NOMO-1 treated with DMSO at 0.1 percent for 48 hours (cell line): ENCODE data around the gene CUL9.
"Not testable (repeated sequence)": the region's sequence is repeated elsewhere in the genome, so short reads cannot be mapped to it uniquely, and the experiment has no call there.

Source experiments
- DNase-seq: peaks from one replicate; lab custom pipeline; 2025; ENCODE audit not compliant: unreplicated experiment; lab: John Stamatoyannopoulos, UW

Gene CUL9

DNA sequence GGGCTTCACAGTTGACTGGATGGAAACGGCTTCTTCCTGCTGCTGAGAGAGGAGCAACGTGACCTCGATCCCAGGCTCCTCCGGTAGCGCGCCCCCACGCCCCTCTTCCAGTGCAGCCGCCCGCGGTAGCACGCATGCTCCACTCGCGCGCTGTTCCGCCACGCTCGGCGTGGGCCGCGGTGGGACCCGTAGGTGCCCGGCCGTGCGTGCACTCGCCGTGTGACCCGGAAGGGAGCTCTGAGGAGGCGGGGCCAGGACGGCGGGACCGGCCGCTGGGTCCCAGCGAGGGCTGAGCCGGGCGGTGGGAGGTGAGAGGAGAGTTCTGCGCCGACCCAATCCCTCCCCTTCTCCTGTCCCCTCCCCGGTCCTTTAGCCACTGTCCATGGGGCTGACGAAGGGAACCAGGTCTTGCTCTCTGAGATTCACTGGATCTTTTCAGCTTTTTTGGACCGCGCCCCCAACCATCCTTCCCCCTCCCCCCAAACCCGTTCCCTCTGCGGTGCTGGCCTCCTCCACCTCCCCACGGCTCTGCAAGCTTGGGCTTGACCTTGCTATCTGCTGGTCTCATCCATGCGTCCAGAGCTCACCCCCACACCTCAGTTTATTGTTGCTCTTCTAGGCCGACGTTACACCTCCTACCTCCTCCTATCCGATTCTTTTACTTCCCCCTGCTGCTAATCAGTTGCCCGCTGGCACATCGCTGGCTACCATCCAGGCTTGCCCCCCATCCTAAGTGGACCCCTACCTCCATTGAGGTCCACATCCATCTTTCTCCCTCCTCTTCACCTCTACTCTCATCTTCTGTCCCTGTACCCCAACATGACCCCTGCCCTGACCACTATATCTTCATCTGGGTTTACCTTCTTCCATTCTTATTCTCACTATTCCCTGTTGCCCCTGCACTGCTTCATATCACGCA lies at the start of gene CUL9:
CUL9 (plus strand) TSS at position 255 of the 919 bp plus-strand sequence. CDS start 2,115 bp downstream, outside the sequence.
- peak; percentile 68 for DNase-seq

DNA sequence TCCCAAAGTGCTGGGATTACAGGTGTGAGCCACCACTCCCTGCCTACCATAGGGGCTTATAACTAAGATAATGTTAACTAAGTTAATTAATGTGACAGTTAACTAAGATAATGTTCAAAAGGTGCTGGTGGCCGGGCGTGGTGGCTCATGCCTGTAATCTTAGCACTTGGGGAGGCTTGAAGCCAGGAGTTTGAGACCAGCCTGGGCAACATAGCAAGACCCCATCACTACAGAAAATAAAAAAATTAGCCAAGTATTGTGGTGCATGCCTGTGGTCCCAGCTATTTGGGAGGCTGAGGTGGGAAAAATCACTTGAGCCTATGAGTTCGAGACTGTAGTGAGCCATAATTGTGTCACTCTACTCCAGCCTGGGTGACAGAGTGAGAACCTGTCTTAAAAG lies 43.7 kb upstream of the CUL9 start:
- no peak for DNase-seq

DNA sequence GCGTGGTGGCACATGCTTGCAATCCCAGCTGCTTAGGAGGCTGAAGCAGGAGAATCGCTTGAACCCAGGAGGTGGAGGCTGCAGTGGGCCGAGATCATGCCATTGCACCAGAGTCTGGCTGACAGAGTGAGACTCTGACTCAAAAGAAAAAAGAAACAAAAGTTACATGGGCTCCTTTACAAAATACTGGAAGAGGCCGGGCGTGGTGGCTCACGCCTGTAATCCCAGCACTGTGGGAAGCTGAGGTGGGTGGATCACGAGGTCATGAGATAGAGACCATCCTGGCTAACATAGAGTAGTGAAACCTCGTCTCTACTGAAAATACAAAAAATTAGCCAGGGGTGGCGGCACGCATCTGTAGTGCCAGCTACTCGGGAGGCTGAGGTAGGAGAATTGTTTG lies 42.0 kb upstream of the CUL9 start:
- DNase-seq = not testable (repeated sequence)

DNA sequence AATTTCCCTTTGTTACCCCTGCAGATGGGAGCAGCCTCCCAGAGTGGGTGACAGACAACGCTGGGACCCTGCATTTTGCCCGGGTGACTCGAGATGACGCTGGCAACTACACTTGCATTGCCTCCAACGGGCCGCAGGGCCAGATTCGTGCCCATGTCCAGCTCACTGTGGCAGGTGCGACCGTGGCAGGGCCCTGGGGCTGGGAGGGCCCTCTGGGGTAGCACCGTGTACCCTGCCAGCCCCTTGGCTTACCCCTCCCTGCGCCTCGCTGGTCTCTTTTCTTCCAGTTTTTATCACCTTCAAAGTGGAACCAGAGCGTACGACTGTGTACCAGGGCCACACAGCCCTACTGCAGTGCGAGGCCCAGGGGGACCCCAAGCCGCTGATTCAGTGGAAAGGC lies 40.4 kb upstream of the CUL9 start:
- DNase-seq = no peak

DNA sequence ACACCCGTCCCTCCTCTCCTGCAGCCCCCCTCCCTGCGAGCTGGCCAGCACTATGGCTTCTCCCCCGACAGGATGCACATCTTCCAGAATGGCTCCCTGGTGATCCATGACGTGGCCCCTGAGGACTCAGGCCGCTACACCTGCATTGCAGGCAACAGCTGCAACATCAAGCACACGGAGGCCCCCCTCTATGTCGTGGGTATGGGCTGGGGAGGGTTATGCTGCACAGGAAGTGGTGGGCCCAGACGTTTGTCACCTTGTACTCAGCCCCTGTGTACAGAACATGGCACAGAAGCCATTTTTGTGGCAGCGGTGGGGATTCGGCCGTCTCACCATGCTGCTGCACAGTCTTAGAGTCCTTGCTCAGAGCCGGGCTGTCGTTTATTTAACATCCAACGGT lies 39.9 kb upstream of the CUL9 start:
- no peak for DNase-seq

DNA sequence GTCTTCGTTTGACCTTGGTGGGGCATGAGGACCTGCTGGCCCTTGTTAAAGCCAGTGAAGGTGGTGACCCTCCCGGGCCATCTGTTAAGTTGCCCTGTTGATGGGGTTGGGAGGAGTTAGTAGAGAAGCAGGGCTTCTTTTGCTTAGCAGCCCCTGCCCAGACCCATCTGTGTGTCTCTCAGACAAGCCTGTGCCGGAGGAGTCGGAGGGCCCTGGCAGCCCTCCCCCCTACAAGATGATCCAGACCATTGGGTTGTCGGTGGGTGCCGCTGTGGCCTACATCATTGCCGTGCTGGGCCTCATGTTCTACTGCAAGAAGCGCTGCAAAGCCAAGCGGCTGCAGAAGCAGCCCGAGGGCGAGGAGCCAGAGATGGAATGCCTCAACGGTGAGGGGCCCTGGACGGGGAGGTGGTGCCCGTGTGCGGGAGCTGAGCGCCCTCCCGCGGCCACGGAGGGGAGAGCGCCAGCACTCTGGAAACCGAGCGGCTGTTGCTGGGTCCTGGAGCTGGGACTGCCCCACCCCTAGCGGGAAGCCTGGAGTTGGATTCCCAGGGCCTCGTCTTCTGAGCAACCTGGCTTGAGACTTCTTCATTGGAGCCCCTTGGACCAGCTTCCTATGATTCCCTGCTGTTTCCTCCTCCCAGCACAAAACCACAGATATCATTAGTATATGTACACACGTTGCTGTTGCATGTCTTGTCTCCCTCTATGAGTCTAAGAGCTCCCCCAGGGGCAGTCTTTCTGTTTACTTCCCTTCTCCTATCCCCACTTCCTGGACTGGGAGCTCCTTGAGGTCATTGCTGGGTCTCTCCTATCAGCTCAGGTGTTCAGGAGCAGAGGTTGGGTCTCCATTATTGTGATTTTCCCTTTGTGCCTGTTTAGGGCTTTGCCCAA lies 38.5 kb upstream of the CUL9 start:
- DNase-seq = peak; percentile 70

DNA sequence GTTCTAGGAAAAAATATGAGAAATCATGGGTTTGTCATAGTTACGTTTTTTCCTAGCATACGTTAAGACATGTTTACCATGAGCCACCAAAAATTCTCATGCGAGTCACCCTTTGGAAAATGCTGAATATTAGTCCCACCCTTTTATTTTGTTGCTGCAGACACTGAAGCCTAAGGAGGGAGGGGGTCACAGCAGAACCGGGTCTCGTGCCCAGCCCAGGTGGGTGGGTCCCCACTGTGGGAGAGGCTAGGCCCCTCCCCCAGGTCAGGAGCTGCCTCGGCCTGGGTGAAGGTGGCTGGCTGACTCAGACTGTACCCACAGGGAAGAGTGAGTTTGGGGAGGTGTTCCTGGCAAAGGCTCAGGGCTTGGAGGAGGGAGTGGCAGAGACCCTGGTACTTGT lies 37.1 kb upstream of the CUL9 start:
- DNase-seq = no peak

DNA sequence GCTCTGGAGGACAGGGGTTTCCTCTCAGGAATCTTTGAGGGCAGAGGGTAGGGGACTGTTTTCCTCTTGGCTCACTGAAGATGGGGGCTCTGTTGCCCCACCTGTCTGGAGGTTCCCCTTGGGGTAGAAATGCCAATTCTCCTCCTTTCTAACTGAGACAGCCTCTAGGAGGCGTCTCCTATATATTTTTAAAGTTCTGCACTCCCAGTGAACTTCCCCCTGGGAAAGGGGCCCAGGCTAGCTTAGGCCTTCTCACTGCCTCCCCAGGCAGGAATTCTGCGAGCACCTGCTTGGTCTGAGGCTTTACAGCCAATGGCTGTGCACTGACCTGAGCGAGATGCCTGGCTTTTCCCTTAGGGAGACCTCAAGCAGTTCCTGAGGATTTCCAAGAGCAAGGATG lies 35.7 kb upstream of the CUL9 start:
- no peak for DNase-seq

DNA sequence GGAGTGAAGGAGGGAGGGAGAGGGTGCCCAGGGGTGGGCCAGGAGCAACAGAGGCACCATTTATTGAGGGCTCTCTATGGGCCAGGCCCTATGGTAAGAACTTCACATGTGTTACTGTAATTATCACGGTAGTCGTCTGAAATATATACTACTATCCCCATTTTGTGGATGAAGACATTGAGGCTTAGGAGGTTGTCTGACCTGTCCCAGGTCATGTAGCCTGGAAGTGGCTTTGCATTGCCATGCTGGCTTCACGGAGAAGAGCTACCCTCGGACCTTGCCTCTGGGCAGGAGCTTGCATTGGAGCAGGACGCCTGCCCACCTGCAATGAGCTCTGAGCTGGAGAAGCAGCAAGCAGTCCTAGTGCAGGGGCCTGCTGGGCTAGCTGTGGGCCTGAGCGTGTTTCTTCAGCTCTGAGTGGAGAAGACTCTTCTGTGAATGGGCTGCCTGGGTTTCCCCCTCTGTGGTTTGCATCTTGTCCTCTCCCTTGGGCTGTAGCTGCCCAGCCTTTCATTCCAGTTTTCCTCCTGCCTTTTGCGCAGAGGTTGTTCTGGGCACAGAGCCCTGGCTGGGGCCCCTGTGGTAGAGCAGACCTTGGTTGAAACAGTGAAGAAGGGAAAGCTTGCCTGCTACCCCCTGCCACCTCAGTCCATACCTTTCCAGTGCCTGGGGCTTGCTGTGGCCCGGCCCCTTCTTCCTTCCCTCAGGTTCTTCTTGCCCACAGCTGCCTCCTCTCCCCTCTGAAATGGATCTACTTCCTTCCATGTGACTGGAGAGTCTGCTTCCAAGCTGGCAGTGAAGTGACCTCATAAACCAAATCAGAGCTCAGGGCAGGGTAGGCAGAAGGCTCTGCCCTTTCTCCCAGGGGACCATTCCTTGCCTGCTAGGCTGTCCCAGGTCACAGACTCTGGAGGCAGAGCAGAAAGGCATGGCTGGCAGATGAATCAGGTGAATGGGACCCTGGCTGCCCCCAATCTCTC lies 35.0 kb upstream of the CUL9 start:
- DNase-seq = no peak

DNA sequence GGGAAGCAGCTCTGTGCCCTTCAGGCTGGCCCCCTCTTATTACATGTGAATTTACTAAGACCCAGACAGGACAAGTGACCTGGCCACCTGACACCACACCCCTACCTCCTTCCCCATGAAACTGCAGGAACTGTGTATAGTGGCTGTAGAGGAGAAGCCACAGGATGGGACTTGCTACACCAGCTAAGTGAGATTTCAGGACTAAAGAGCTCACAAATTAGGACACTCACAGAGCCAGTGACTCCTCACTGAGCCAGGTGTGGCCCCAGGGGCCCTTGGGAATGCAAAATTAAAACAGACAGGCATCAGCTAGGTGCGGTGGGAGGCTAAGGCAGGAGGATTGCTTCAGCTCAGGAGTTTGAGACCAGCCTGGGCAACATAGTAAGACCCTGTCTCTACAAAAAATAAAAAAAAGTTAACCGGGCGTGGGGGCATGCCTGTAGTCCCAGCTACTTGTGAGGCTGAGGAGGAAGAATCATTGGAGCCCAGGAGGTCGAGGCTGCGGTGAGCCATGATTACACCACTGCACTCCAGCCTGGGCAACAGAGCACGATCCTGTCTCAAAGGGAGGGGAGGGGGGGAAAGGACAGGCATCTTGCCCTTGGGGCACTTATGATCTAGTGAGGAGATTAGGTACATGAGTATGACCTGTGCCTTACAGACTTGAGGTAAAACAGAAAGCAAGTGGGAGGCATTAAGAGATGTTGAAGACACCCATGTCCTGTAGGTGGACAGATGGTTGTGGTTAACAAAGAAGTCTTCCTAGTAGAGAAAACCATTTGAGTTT lies 34.1 kb upstream of the CUL9 start:
- DNase-seq = no peak

DNA sequence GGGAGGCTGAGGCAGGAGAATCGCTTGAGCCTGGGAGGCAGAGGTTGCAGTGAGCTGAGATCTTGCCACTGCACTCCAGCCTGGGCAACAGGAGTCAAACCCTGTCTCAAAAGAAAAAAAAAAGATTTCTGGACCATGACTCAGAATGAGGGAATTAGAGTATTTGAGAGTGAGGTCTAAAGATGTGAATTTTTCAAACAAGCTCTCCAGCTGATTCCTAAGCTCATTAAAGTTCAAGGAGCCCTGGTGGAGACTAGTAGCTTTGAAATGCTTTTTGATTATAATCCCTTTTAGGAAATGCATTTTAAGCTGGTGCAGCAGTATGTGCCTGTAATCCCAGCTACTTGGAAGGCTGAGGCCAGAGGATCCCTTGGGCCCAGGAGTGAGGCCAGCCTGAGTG lies 32.7 kb upstream of the CUL9 start:
- DNase-seq = no peak

DNA sequence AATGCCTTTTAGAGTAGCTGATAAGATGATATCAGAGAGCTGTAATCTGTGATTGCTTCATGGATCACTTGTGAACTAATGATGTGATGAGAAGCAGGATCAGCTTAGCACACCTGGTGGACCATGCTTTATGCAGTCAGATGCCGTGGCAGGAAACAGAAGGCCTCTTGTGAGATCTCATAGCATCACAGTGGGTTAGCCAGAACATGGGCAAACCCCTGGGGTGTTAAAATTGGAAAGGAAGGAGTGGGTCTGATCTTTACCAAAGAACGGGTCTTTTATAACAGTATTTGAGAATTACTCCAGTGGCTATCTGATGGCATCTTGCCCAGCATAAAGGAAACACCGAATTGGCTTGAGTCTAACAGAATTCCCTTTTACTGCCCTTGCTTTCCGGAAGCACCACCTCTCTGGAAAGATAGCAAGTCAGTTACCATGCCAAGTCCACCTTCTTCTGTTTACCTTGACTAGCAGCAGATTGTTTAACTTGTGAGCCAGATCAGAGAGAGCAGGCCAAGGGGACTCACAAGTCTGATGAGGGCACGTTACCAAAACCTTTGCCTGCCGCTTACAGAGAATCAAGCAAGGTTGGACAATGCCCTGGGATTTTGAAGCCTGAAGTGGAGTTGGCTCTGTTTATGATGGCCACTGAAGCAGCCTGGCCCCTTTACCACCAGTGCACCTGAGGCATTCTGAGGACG lies 31.8 kb upstream of the CUL9 start:
- no peak for DNase-seq

DNA sequence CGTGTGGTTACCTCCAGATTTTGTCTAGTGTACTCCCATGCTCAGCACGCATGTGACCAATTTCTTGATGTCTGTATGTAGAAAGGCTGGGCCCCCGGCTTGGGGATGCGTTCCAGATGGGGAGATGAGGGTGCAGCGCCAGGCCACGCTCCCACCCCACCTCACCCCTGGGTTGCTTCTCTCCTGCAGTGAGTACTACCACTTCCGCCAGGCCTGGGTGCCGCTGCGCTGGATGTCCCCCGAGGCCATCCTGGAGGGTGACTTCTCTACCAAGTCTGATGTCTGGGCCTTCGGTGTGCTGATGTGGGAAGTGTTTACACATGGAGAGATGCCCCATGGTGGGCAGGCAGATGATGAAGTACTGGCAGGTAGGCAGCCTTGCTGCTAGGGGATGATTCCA lies 22.4 kb upstream of the CUL9 start:
- DNase-seq = no peak

DNA sequence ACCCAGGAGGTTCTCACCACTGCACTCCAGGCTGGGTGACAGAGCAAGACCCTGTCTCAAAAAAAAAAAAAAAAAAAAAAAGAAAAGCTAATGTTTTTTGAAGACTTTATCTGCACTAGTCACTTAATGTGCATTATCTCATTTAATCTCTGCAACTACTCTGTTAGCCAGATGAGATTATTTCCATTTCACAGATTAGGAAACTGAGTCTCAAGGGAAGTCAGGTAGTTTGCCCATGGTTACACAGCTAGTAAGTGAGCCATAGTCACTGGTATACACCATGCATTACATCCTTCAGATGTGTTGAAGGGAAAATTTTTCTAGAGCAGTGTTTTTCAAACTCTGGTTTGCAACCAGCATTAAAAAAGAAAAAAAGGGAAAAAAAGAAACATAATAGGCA lies 18.1 kb upstream of the CUL9 start:
- no peak for DNase-seq

DNA sequence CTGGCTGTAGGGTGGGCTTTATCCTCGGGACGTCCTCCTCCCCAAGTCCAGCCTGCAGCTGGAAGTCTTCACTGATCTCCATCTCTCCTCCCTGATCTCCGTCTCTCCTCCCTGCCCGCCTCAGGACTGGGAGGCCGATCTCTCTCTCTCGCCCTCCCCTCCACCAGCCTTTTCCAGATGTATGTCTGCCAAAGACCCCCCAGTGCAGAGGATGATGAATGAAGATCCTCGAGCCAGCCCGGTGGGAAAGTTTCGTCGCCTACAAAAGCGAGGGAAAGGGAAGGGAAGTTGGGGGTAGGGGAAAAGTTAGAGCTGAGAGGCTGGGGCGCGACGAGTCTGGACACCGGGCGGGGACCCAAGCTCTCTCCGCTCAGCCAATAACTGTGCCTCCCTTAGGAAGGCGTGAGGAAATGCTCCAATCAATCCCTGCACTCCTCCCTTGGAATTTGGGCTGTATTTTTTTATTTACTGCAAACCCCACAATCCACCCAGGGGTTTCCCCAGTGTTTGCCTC lies 11.5 kb upstream of the CUL9 start:
- DNase-seq = no peak

DNA sequence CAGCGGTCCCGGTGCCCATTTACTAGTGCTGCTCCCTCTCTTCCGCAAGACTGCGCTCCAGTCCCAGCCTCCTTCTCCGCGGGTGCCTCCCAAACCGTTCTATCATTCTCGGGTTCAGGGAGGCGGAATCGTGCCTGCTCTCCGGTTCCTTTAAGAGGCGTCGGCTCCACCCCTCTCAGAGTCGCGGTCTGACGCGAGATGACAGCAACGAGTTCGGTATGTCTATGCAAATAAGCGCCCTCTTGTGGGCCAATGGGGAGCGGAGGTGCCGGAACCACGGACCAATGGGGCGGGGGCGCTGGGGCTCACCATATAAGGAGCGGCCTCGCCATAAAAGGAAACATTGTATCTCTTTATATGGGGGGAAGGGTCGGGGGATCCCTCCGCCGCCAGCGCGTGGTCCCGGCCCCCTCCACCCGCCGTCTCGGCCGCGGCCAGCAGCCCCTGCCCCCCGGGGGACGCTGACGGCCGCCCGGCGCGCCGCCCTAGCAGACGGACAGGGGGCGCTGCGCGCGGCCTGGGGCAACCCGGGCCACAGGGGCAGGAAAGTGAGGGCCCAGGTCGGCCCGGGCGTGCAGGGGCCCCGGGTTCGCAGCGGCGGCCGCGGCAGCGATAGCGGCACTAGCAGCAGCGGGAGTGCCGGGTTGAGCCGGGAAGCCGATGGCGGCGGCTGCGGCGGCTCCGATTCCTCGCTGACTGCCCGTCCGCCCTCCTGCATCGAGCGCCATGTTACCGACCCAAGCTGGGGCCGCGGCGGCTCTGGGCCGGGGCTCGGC lies 10.9 kb upstream of the CUL9 start, which contains the start of gene SRF:
SRF (plus strand) TSS at position 339 of the 776 bp plus-strand sequence; CDS start at position 727, 388 bp downstream.
- peak; percentile 100 for DNase-seq

DNA sequence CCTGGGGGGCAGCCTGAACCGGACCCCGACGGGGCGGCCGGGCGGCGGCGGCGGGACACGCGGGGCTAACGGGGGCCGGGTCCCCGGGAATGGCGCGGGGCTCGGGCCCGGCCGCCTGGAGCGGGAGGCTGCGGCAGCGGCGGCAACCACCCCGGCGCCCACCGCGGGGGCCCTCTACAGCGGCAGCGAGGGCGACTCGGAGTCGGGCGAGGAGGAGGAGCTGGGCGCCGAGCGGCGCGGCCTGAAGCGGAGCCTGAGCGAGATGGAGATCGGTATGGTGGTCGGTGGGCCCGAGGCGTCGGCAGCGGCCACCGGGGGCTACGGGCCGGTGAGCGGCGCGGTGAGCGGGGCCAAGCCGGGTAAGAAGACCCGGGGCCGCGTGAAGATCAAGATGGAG lies 10.3 kb upstream of the CUL9 start:
- DNase-seq = no peak
